GM12878 (cell line): Measurements from ENCODE around the gene UBE2O. TPM values are rescaled to one million over a fixed set of nuclear protein-coding genes. Genes with fewer than 3 reads are reported as not detected.

Experiments used
- ATAC-seq: fragments of 200-7000 bp; cut with Tn5 transposase; 3 replicates; pipeline ENCODE4 v1.9.1; 2020; ENCODE audit warnings: mild to moderate bottlenecking, moderate library complexity
- BruUV-seq: library from RNA; stranded (reverse); fragments of 400-500 nt; replicated peaks from 2 replicates; lab custom pipeline; 2021; lab: Mats Ljungman, UMichigan
- CTCF ChIA-PET: fragments of 300-600 bp; sonication (Branson Sonifier 250); formaldehyde crosslinking; extraction: SDS; loops from one replicate; lab custom pipeline; 2021; ENCODE audit warnings: inconsistent platforms; lab: Yijun Ruan, JAX
- POLR2A ChIA-PET: fragments of 350-600 bp; formaldehyde crosslinking; extraction: SDS; loops from one replicate; lab custom pipeline; 2021; ENCODE audit warnings: inconsistent platforms; lab: Charles Lee
- RAD21 ChIA-PET: fragments of 300-600 bp; sonication (Branson Sonifier 250); formaldehyde crosslinking; loops from one replicate; lab custom pipeline; 2023; ENCODE audit warnings: antibody characterized with exemption; ENCODE audit not compliant: unreplicated experiment; lab: Charles Lee
- SMC1A ChIA-PET: fragments of 300-600 bp; sonication (Branson Sonifier 250); formaldehyde crosslinking; loops from one replicate; lab custom pipeline; 2023; ENCODE audit not compliant: unreplicated experiment, uncharacterized antibody; lab: Charles Lee
- DNase-seq: peaks from one replicate; pipeline ENCODE4 v3.0.0-alpha.2; 2011; ENCODE audit warnings: low read depth, low spot score
- FAIRE-seq: peaks from 3 replicates; lab custom pipeline; 2011; peaks lifted over from hg19 to GRCh38; lab: Jason Lieb, UNC
- H2AFZ ChIP-seq: 2 replicates; pipeline ENCODE4 v1.6.0; 2011; ENCODE audit warnings: low read depth, low read length, control low read depth; ENCODE audit not compliant: control insufficient read depth
- H3K27ac ChIP-seq: 2 replicates; pipeline ENCODE4 v1.5.1; 2011; ENCODE audit warnings: control low read depth; ENCODE audit not compliant: control insufficient read depth, insufficient read depth
- H3K27me3 ChIP-seq, 2 experiments: replicated peaks in 1 of 2; 2 replicates each; pipeline versions ENCODE4 v1.6.0 to v1.6.1; 2011; ENCODE audit warnings: low read length in 1 of 2; ENCODE audit not compliant: control insufficient read depth in 2 of 2, insufficient read depth in 2 of 2
- H3K36me3 ChIP-seq, 2 experiments: 2 replicates each; pipeline ENCODE4 v1.5.1; 2011; ENCODE audit warnings: low read length in 1 of 2; ENCODE audit not compliant: control insufficient read depth in 2 of 2, insufficient read depth in 2 of 2
- H3K4me1 ChIP-seq: 2 replicates; pipeline ENCODE4 v1.6.1; 2011; ENCODE audit warnings: mild to moderate bottlenecking, low read length, moderate library complexity, mixed read lengths; ENCODE audit not compliant: control insufficient read depth, insufficient read depth
- H3K4me2 ChIP-seq: 2 replicates; pipeline ENCODE4 v1.6.0; 2011; ENCODE audit warnings: control low read depth; ENCODE audit not compliant: control insufficient read depth, insufficient read depth
- H3K4me3 ChIP-seq: fragments of 200-600 bp; sonication (generic); 2 replicates; pipeline ENCODE4 v1.5.1; 2016
- H3K79me2 ChIP-seq: 2 replicates; pipeline ENCODE4 v1.6.0; 2011; ENCODE audit warnings: low read length; ENCODE audit not compliant: control insufficient read depth, insufficient read depth
- H3K9ac ChIP-seq: 2 replicates; pipeline ENCODE4 v1.8.0; 2011; ENCODE audit warnings: low read length, control low read depth, mixed read lengths; ENCODE audit not compliant: control insufficient read depth, insufficient read depth
- H3K9me3 ChIP-seq: replicated peaks from 3 replicates; pipeline ENCODE4 v1.5.1; 2011; ENCODE audit warnings: mild to moderate bottlenecking, low read length; ENCODE audit not compliant: control insufficient read depth, insufficient read depth
- H4K20me1 ChIP-seq: 2 replicates; pipeline ENCODE4 v1.6.0; 2011; ENCODE audit not compliant: control insufficient read depth, insufficient read depth
- FOS ChIP-seq: IDR thresholded peaks from 3 replicates; pipeline ENCODE4 v1.6.1; 2011; ENCODE audit warnings: borderline replicate concordance; ENCODE audit not compliant: insufficient read length; ENCODE audit errors: extremely low read depth
- NFYA ChIP-seq: IDR thresholded peaks from 2 replicates; pipeline ENCODE4 v1.6.1; 2011; ENCODE audit warnings: low read depth, mild to moderate bottlenecking, low read length, improper control_type of control experiment, borderline replicate concordance
- RAD21 ChIP-seq: IDR thresholded peaks from 2 replicates; pipeline ENCODE4 v1.6.1; 2011; ENCODE audit warnings: mild to moderate bottlenecking, low read depth, low read length, moderate library complexity; ENCODE audit not compliant: insufficient read depth
- RCOR1 ChIP-seq: conservative IDR thresholded peaks from 2 replicates; pipeline ENCODE4 v1.6.1; 2012; ENCODE audit warnings: low read depth, low read length, improper control_type of control experiment
- SMAD1 ChIP-seq: fragments of 450-650 bp; IDR thresholded peaks from 2 replicates; pipeline ENCODE4 v1.6.1; 2018; ENCODE audit warnings: mild to moderate bottlenecking, low read depth; ENCODE audit not compliant: partially characterized antibody
- SMC3 ChIP-seq: IDR thresholded peaks from 2 replicates; pipeline ENCODE4 v1.6.1; 2011; ENCODE audit warnings: low read length, improper control_type of control experiment, borderline replicate concordance
- ZBED1 ChIP-seq: IDR thresholded peaks from 2 replicates; pipeline ENCODE4 v1.6.1; 2016; ENCODE audit warnings: borderline replicate concordance
- WGBS: methylation state at CpG from one replicate; pipeline ENCODE4 v1.1.6; 2016; ENCODE audit warnings: low lambda C conversion rate; ENCODE audit not compliant: insufficient replicate concordance, insufficient coverage; ENCODE audit errors: missing lambda C conversion rate; 5-methylcytosine and 5-hydroxymethylcytosine counted together
- in situ Hi-C: fragments of 300-500 bp; cut with MboI; formaldehyde crosslinking; loops from 9 replicates; pipeline ENCODE4 v1.14.3; 2018; ENCODE audit warnings: mixed read lengths
- intact Hi-C: fragments of 100-400 bp; cut with micrococcal nuclease; formaldehyde crosslinking; loops from one replicate; pipeline ENCODE4 v1.14.2; 2022; ENCODE audit not compliant: unreplicated experiment
- polyA plus RNA-seq, 11 experiments: library from polyadenylated mRNA; depleted of rRNA in 4 of 11; unstranded in 6 of 11; stranded (reverse) in 5 of 11; fragments of >200 nt; fragmentation: Nextera tagmentation in 4 of 11; fragmentation: Illumina TruSeq in 1 of 11; extraction: Ambion mirVana in 4 of 11; extraction: Trizol in 1 of 11; gene quantifications; 1 replicate in 1 of 11; 2 replicates in 10 of 11; pipeline versions ENCODE4 v1.2.1 to v1.2.3, GENCODE V29; 2011 to 2016; ENCODE audit warnings: inconsistent platforms in 2 of 11, missing spikeins in 2 of 11, low read depth in 1 of 11
- total RNA-seq, 4 experiments: library from RNA; depleted of rRNA in 3 of 4; stranded (reverse); fragments of >200 nt in 3 of 4; fragmentation: Illumina TruSeq in 1 of 4; extraction: Trizol in 1 of 4; gene quantifications; 2 replicates each; pipeline versions ENCODE4 v1.2.1 to v1.2.3, GENCODE V29; 2013 to 2021
- TF ChIP-seq, protein P1 (sequence below): fragments of 450-650 bp; IDR thresholded peaks from 2 replicates; pipeline ENCODE4 v1.6.1; 2017; ENCODE audit warnings: mild to moderate bottlenecking, moderate library complexity
- TF ChIP-seq, protein P2 (sequence below): IDR thresholded peaks from 2 replicates; pipeline ENCODE4 v1.6.1; 2012; ENCODE audit warnings: low read length, inconsistent platforms

UBE2O gene
- total and polyA plus RNA-seq, 10 of the 15 experiments (the other 5 are each of a cell fraction or from before 2014, with no cell fraction given) = 2.1 to 39.0 (median 14.1) TPM

DNA sequence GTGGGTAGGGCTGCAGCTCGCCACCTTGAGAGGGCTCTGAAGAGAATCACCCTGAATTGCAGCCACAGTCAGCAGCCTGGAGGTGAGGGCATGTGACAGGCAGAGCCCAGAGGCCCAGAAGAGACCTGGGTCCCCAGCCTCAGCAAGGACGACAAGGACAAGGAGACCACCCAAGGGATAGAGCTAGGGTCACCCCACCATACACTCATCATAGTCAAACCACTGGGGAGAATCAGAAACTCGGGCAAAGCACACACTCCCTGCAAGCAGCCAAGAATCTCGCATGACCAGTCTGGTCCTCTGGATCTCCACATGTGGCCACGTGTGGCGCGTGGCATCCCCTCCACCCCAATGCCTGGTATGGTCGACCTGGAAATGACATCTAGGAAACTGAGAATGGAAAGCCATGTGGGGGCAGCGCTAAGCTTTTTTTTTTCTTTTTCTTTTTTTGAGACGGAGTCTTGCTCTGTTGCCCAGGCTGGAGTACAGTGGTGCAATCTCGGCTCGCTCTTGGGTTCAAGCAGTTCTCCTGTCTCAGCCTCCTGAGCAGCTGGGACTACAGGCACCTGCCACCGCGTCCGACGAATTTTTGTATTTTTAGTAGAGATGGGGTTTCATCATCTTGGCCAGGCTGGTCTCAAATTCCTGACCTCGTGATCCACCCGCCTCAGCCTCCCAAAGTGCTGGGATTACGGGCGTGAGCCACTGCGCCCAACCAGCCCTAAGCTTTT, 73.1 kb downstream of the UBE2O start (continued):
- TF ChIP-seq, protein P1, sequence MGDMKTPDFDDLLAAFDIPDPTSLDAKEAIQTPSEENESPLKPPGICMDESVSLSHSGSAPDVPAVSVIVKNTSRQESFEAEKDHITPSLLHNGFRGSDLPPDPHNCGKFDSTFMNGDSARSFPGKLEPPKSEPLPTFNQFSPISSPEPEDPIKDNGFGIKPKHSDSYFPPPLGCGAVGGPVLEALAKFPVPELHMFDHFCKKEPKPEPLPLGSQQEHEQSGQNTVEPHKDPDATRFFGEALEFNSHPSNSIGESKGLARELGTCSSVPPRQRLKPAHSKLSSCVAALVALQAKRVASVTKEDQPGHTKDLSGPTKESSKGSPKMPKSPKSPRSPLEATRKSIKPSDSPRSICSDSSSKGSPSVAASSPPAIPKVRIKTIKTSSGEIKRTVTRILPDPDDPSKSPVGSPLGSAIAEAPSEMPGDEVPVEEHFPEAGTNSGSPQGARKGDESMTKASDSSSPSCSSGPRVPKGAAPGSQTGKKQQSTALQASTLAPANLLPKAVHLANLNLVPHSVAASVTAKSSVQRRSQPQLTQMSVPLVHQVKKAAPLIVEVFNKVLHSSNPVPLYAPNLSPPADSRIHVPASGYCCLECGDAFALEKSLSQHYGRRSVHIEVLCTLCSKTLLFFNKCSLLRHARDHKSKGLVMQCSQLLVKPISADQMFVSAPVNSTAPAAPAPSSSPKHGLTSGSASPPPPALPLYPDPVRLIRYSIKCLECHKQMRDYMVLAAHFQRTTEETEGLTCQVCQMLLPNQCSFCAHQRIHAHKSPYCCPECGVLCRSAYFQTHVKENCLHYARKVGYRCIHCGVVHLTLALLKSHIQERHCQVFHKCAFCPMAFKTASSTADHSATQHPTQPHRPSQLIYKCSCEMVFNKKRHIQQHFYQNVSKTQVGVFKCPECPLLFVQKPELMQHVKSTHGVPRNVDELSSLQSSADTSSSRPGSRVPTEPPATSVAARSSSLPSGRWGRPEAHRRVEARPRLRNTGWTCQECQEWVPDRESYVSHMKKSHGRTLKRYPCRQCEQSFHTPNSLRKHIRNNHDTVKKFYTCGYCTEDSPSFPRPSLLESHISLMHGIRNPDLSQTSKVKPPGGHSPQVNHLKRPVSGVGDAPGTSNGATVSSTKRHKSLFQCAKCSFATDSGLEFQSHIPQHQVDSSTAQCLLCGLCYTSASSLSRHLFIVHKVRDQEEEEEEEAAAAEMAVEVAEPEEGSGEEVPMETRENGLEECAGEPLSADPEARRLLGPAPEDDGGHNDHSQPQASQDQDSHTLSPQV = no peak
- TF ChIP-seq ZBED1 (no peak), SMC3 (no peak), NFYA (no peak), RCOR1 (no peak), FOS (no peak), SMAD1 (no peak)

DNA sequence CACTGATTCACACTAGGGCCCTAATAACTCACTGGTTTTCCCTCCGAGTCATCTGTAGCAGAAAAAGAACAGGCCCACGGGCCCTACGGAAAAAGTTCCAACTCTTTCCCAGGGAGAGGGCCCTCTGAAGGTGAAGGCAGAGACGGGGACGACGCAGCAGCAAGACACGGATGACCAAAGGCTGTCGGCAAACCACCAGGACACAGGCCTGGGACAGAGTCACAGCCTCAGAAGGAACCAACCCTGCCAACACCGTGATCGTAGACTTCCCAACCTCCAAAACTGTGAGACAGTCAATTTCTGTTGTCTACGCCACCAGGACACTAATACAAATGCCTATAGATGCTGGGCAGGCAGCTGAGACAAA, 73.7 kb downstream of the UBE2O start:
- no peaks in the 10 kb centered on the region for H3K36me3 ChIP-seq
- WGBS = 44% methylated on average over 11 of the region's 11 CpGs
- no peaks in the 10 kb centered on the region for H4K20me1 ChIP-seq
- H3K9ac ChIP-seq = no peak overlapping the region
- ATAC-seq (no peak), DNase-seq (no peak), FAIRE-seq (no peak)
- no TSS peak for BruUV-seq
- H3K4me1 ChIP-seq = peaks cover 9% of the 10 kb centered on the region
- H2AFZ ChIP-seq = no peak overlapping the region
- no peak overlapping the region for H3K4me2 ChIP-seq
- in situ Hi-C loops = no loop called here
- no peak for TF ChIP-seq RAD21
- TF ChIP-seq, protein P2, sequence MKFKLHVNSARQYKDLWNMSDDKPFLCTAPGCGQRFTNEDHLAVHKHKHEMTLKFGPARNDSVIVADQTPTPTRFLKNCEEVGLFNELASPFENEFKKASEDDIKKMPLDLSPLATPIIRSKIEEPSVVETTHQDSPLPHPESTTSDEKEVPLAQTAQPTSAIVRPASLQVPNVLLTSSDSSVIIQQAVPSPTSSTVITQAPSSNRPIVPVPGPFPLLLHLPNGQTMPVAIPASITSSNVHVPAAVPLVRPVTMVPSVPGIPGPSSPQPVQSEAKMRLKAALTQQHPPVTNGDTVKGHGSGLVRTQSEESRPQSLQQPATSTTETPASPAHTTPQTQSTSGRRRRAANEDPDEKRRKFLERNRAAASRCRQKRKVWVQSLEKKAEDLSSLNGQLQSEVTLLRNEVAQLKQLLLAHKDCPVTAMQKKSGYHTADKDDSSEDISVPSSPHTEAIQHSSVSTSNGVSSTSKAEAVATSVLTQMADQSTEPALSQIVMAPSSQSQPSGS = no peak
- no peaks in the 10 kb centered on the region for H3K79me2 ChIP-seq
- CTCF ChIA-PET = interaction anchor here (2.6 to 2.7 kb wide), 2 partner anchors 19 to 79 kb away, joined by 7 to 8 read pairs; no protein-coding TSS in a partner anchor
- RAD21 ChIA-PET = no interaction called here
- SMC1A ChIA-PET = no interaction called here
- intact Hi-C loops = no loop called here
- no peak overlapping the region for H3K27ac ChIP-seq
- no peak overlapping the region for H3K4me3 ChIP-seq
- peaks cover 0 to 2% of the 10 kb centered on the region in 2 experiments; a peak in 2 of 4 replicates for H3K27me3 ChIP-seq
- no peaks in the 10 kb centered on the region for H3K9me3 ChIP-seq
- POLR2A ChIA-PET = interaction anchor here (0.6 to 0.8 kb wide), 2 partner anchors 41 to 583 kb away, joined by 3 read pairs; no protein-coding TSS in a partner anchor
